H9 (cell line): ENCODE data around the gene TIAM2. TPM values are rescaled to one million over a fixed set of nuclear protein-coding genes. Genes with fewer than 3 reads are reported as not detected.

Source experiments
- DNase-seq: peaks from one replicate; pipeline ENCODE4 v3.0.0-alpha.2; 2017
- H2AFZ ChIP-seq: one replicate; pipeline ENCODE4 v1.6.1; 2013; ENCODE audit warnings: mild to moderate bottlenecking, low read length, control low read depth, moderate library complexity
- H2AK5ac ChIP-seq: 2 replicates; pipeline ENCODE4 v1.6.1; 2013; ENCODE audit warnings: low read length, control low read depth, mixed read lengths; ENCODE audit not compliant: insufficient read length
- H2BK120ac ChIP-seq: one replicate; pipeline ENCODE4 v1.6.1; 2013; ENCODE audit warnings: low read depth, mild to moderate bottlenecking, low read length, control low read depth, inconsistent platforms; ENCODE audit not compliant: poor library complexity, severe bottlenecking
- H2BK12ac ChIP-seq: 2 replicates; pipeline ENCODE4 v1.6.1; 2013; ENCODE audit warnings: low read length, control low read depth, mixed read lengths, low read depth; ENCODE audit not compliant: insufficient read length
- H2BK15ac ChIP-seq: 2 replicates; pipeline ENCODE4 v1.6.1; 2013; ENCODE audit warnings: low read depth, low read length, control low read depth
- H2BK20ac ChIP-seq: one replicate; pipeline ENCODE4 v1.6.1; 2013; ENCODE audit warnings: low read depth, mild to moderate bottlenecking, low read length, control low read depth, inconsistent platforms; ENCODE audit not compliant: poor library complexity, severe bottlenecking
- H2BK5ac ChIP-seq: 2 replicates; pipeline ENCODE4 v1.6.1; 2013; ENCODE audit warnings: low read length, control low read depth, mixed read lengths; ENCODE audit not compliant: insufficient read length
- H3K14ac ChIP-seq: 2 replicates; pipeline ENCODE4 v1.6.1; 2013; ENCODE audit warnings: low read length, control low read depth; ENCODE audit not compliant: insufficient read depth
- H3K18ac ChIP-seq: 2 replicates; pipeline ENCODE4 v1.6.1; 2013; ENCODE audit warnings: low read depth, mild to moderate bottlenecking, mixed read lengths, low read length, control low read depth; ENCODE audit not compliant: insufficient read length
- H3K23ac ChIP-seq: 2 replicates; pipeline ENCODE4 v1.6.1; 2013; ENCODE audit warnings: low read length, control low read depth, mixed read lengths, low read depth; ENCODE audit not compliant: insufficient read length
- H3K23me2 ChIP-seq: 2 replicates; pipeline ENCODE4 v1.6.1; 2013; ENCODE audit warnings: low read depth, mild to moderate bottlenecking, mixed read lengths, low read length, control low read depth; ENCODE audit not compliant: insufficient read length, poor library complexity, severe bottlenecking
- H3K27ac ChIP-seq: 2 replicates; pipeline ENCODE4 v1.5.1; 2013; ENCODE audit warnings: low read length, control low read depth, mixed read lengths, low read depth; ENCODE audit not compliant: insufficient read length
- H3K27me3 ChIP-seq: 2 replicates; pipeline ENCODE4 v1.6.1; 2013; ENCODE audit warnings: low read length, control low read depth, inconsistent platforms; ENCODE audit not compliant: insufficient read depth
- H3K4ac ChIP-seq: 2 replicates; pipeline ENCODE4 v1.6.1; 2013; ENCODE audit warnings: low read depth, mild to moderate bottlenecking, control low read depth, inconsistent platforms, low read length, moderate library complexity
- H3K4me1 ChIP-seq: 2 replicates; pipeline ENCODE4 v1.6.1; 2013; ENCODE audit warnings: low read length, control low read depth, inconsistent platforms; ENCODE audit not compliant: insufficient read depth
- H3K4me2 ChIP-seq: 2 replicates; pipeline ENCODE4 v1.6.1; 2013; ENCODE audit warnings: low read length, control low read depth, mixed read lengths; ENCODE audit not compliant: insufficient read length, insufficient read depth
- H3K56ac ChIP-seq: 2 replicates; pipeline ENCODE4 v1.6.1; 2013; ENCODE audit warnings: low read depth, mild to moderate bottlenecking, mixed read lengths, low read length, control low read depth; ENCODE audit not compliant: insufficient read length
- H3K79me1 ChIP-seq: 2 replicates; pipeline ENCODE4 v1.6.1; 2013; ENCODE audit warnings: low read depth, mild to moderate bottlenecking, moderate library complexity, low read length, control low read depth, inconsistent platforms; ENCODE audit not compliant: insufficient read depth, poor library complexity, severe bottlenecking
- H3K79me2 ChIP-seq: 2 replicates; pipeline ENCODE4 v1.6.1; 2013; ENCODE audit warnings: low read length, control low read depth, inconsistent platforms; ENCODE audit not compliant: insufficient read depth
- H3K9ac ChIP-seq: 2 replicates; pipeline ENCODE4 v1.6.1; 2013; ENCODE audit warnings: low read length, control low read depth, mixed read lengths; ENCODE audit not compliant: insufficient read length; ENCODE audit errors: extremely low read depth
- H3K9me3 ChIP-seq: one replicate; pipeline ENCODE4 v1.6.1; 2013; ENCODE audit warnings: low read depth, low read length, inconsistent platforms; ENCODE audit not compliant: control insufficient read depth
- H3T11ph ChIP-seq: one replicate; pipeline ENCODE4 v1.6.1; 2013; ENCODE audit warnings: mild to moderate bottlenecking, low read length, control low read depth, inconsistent platforms
- H4K20me1 ChIP-seq: one replicate; pipeline ENCODE4 v1.6.1; 2013; ENCODE audit not compliant: control insufficient read depth, insufficient read length, insufficient read depth
- H4K5ac ChIP-seq: 2 replicates; pipeline ENCODE4 v1.6.1; 2013; ENCODE audit warnings: low read depth, mild to moderate bottlenecking, mixed read lengths, low read length, control low read depth; ENCODE audit not compliant: insufficient read length
- H4K8ac ChIP-seq: replicated peaks from 2 replicates; pipeline ENCODE4 v1.6.1; 2013; ENCODE audit warnings: low read length, control low read depth, mixed read lengths, low read depth; ENCODE audit not compliant: insufficient read length
- H4K91ac ChIP-seq: 2 replicates; pipeline ENCODE4 v1.6.1; 2013; ENCODE audit warnings: low read depth, mild to moderate bottlenecking, moderate library complexity, mixed read lengths, low read length, control low read depth; ENCODE audit not compliant: insufficient read length
- H3K27ac Mint-ChIP-seq, 3 experiments: 2 replicates in 2 of 3; 3 replicates in 1 of 3; pipeline ENCODE4 v1.8.0; 2020 to 2021; ENCODE audit warnings: mixed read lengths in 3 of 3, mild to moderate bottlenecking in 1 of 3, moderate library complexity in 1 of 3
- H3K27me3 Mint-ChIP-seq: 2 replicates; pipeline ENCODE4 v1.8.0; 2021; ENCODE audit warnings: low read depth, mild to moderate bottlenecking, moderate library complexity, mixed read lengths
- H3K36me3 Mint-ChIP-seq, 3 experiments: 2 replicates in 2 of 3; 3 replicates in 1 of 3; pipeline ENCODE4 v1.8.0; 2020 to 2021; ENCODE audit warnings: low read depth in 3 of 3, mixed read lengths in 3 of 3; ENCODE audit not compliant: insufficient read depth in 1 of 3
- H3K4me1 Mint-ChIP-seq, 2 experiments: 2 replicates each; pipeline ENCODE4 v1.8.0; 2020; ENCODE audit warnings: mixed read lengths in 2 of 2
- H3K4me3 Mint-ChIP-seq, 2 experiments: 2 replicates in 1 of 2; 3 replicates in 1 of 2; pipeline ENCODE4 v1.8.0; 2020 to 2021; ENCODE audit warnings: mild to moderate bottlenecking in 2 of 2, mixed read lengths in 2 of 2, moderate library complexity in 1 of 2
- H3K9me3 Mint-ChIP-seq, 2 experiments: 2 replicates in 1 of 2; 3 replicates in 1 of 2; pipeline ENCODE4 v1.8.0; 2020; ENCODE audit warnings: mild to moderate bottlenecking in 2 of 2, mixed read lengths in 2 of 2, moderate library complexity in 1 of 2
- CTCF ChIP-seq: fragments of 200-600 bp; sonication (generic); conservative IDR thresholded peaks from 3 replicates; pipeline ENCODE4 v1.8.0; 2021; ENCODE audit warnings: antibody characterized with exemption, mild to moderate bottlenecking
- total RNA-seq: library from RNA; stranded (reverse); gene quantifications from 2 replicates; pipeline ENCODE4 v1.2.1, GENCODE V29; 2021

The TIAM2 gene
- total RNA-seq, 1 experiment from 2014 or later: 6.3 TPM

GRCh38 chr6:155276638-155277037, 281.5 kb downstream of the TIAM2 start:
- no peak overlapping the region for H4K91ac ChIP-seq
- TF ChIP-seq CTCF: no peak
- Mint-ChIP-seq H3K36me3 (peaks cover 10 to 24% (median 23%) of the 10 kb centered on the region in 3 experiments; a peak in 6 of 7 replicates), H3K4me3 (no peak overlapping the region), H3K27ac (no peak overlapping the region), H3K9me3 (no peaks in the 10 kb centered on the region), H3K4me1 (peaks cover 21% of the 10 kb centered on the region in 2 experiments), H3K27me3 (no peaks in the 10 kb centered on the region)
- no peak overlapping the region for H4K5ac ChIP-seq
- no peak for DNase-seq
- no peak overlapping the region for H3K23ac ChIP-seq
- no peak overlapping the region for H2BK120ac ChIP-seq
- H3K4me2 ChIP-seq: no peak overlapping the region
- H4K20me1 ChIP-seq: no peaks in the 10 kb centered on the region
- H4K8ac ChIP-seq: no peak overlapping the region
- H2AFZ ChIP-seq: no peak overlapping the region
- no peaks in the 10 kb centered on the region for H3K79me2 ChIP-seq
- no peak overlapping the region for H2BK5ac ChIP-seq
- H3K18ac ChIP-seq: no peak overlapping the region
- no peak overlapping the region for H3K14ac ChIP-seq
- no peak overlapping the region for H3K27ac ChIP-seq
- H3K4ac ChIP-seq: no peak overlapping the region
- no peaks in the 10 kb centered on the region for H3K27me3 ChIP-seq
- H2BK20ac ChIP-seq: no peak overlapping the region
- H2AK5ac ChIP-seq: no peak overlapping the region
- no peak overlapping the region for H2BK12ac ChIP-seq
- no peak overlapping the region for H3K9ac ChIP-seq
- H3K9me3 ChIP-seq: no peaks in the 10 kb centered on the region
- H3K56ac ChIP-seq: no peak overlapping the region
- H3T11ph ChIP-seq: no peak overlapping the region
- no peaks in the 10 kb centered on the region for H3K23me2 ChIP-seq
- H3K79me1 ChIP-seq: no peaks in the 10 kb centered on the region
- no peak overlapping the region for H2BK15ac ChIP-seq
- peaks cover 4% of the 10 kb centered on the region; the same call in 1 of the 2 replicates for H3K4me1 ChIP-seq
